ENCODE measurements around the gene CFAP43. TPM values are rescaled to one million over a fixed set of nuclear protein-coding genes. Genes with fewer than 3 reads are reported as not detected.

Gene CFAP43
- total RNA-seq, 1 donor from 2014 or later: not detected

GRCh38 chr10:104276192-104276591 is 44.0 kb upstream of the CFAP43 start:
- no peak overlapping the region for H3K27ac Mint-ChIP-seq (ENCODE audit: unreplicated experiment)
- no peaks in the 10 kb centered on the region for H3K36me3 Mint-ChIP-seq (ENCODE audit: unreplicated experiment)
- no peak for DNase-seq (ENCODE audit: extremely low spot score, unreplicated experiment)
- no peaks in the 10 kb centered on the region for H3K4me1 Mint-ChIP-seq (ENCODE audit: unreplicated experiment)
- H3K27me3 Mint-ChIP-seq (ENCODE audit: unreplicated experiment): peaks cover 36% of the 10 kb centered on the region
- no peak for TF ChIP-seq CTCF (IDR thresholded peaks at IDR 0.05)
- H3K4me3 Mint-ChIP-seq (ENCODE audit: unreplicated experiment): no peak overlapping the region
- H3K9me3 Mint-ChIP-seq (ENCODE audit: unreplicated experiment): no peaks in the 10 kb centered on the region

- Mint-ChIP-seq H3K4me1 (ENCODE audit: unreplicated experiment) (no peaks in the 10 kb centered on the region), H3K9me3 (ENCODE audit: unreplicated experiment) (no peaks in the 10 kb centered on the region), H3K36me3 (ENCODE audit: unreplicated experiment) (no peaks in the 10 kb centered on the region), H3K27ac (ENCODE audit: unreplicated experiment) (no peak overlapping the region), H3K4me3 (ENCODE audit: unreplicated experiment) (no peak overlapping the region), H3K27me3 (ENCODE audit: unreplicated experiment) (peaks cover 31% of the 10 kb centered on the region)
- no peak for DNase-seq (ENCODE audit: extremely low spot score, unreplicated experiment)
- peak; percentile 67 for TF ChIP-seq CTCF (IDR thresholded peaks at IDR 0.05)
Observed at GRCh38 chr10:104274762-104275721, 42.9 kb upstream of the CFAP43 start.

GRCh38 chr10:104273899-104274575 is 41.9 kb upstream of the CFAP43 start:
- peaks cover 5% of the 10 kb centered on the region for H3K4me1 Mint-ChIP-seq (ENCODE audit: unreplicated experiment)
- TF ChIP-seq CTCF (IDR thresholded peaks at IDR 0.05): no peak
- no peak overlapping the region for H3K27ac Mint-ChIP-seq (ENCODE audit: unreplicated experiment)
- DNase-seq (ENCODE audit: extremely low spot score, unreplicated experiment): no peak
- no peaks in the 10 kb centered on the region for H3K9me3 Mint-ChIP-seq (ENCODE audit: unreplicated experiment)
- peaks cover 25% of the 10 kb centered on the region for H3K27me3 Mint-ChIP-seq (ENCODE audit: unreplicated experiment)
- no peak overlapping the region for H3K4me3 Mint-ChIP-seq (ENCODE audit: unreplicated experiment)
- H3K36me3 Mint-ChIP-seq (ENCODE audit: unreplicated experiment): no peaks in the 10 kb centered on the region

- Mint-ChIP-seq H3K4me1 (ENCODE audit: unreplicated experiment) (peaks cover 7% of the 10 kb centered on the region), H3K4me3 (ENCODE audit: unreplicated experiment) (no peak overlapping the region), H3K27me3 (ENCODE audit: unreplicated experiment) (peaks cover 19% of the 10 kb centered on the region), H3K36me3 (ENCODE audit: unreplicated experiment) (no peaks in the 10 kb centered on the region), H3K9me3 (ENCODE audit: unreplicated experiment) (no peaks in the 10 kb centered on the region), H3K27ac (ENCODE audit: unreplicated experiment) (no peak overlapping the region)
- no peak for TF ChIP-seq CTCF (IDR thresholded peaks at IDR 0.05)
- DNase-seq (ENCODE audit: extremely low spot score, unreplicated experiment): no peak
Observed at GRCh38 chr10:104273286-104273685, 41.1 kb upstream of the CFAP43 start.
